Mesenchymal stem cell (in vitro differentiated cells and primary cell): ENCODE results near the gene CAGE1.

Source experiments
- DNase-seq: peaks from one replicate; pipeline ENCODE4 v3.0.0-alpha.2; 2013
- H2AFZ ChIP-seq: one replicate; pipeline ENCODE4 v1.6.1; 2013; ENCODE audit warnings: low read depth, mild to moderate bottlenecking, control low read depth, inconsistent platforms, low read length, moderate library complexity
- H2AK5ac ChIP-seq: 2 replicates; pipeline ENCODE4 v1.6.1; 2013; ENCODE audit warnings: low read length, moderate library complexity, mild to moderate bottlenecking, inconsistent platforms; ENCODE audit not compliant: severe bottlenecking
- H2BK120ac ChIP-seq: one replicate; pipeline ENCODE4 v1.6.1; 2013; ENCODE audit warnings: low read depth, mild to moderate bottlenecking, inconsistent platforms, low read length, moderate library complexity
- H2BK12ac ChIP-seq, 2 experiments: one replicate each; pipeline ENCODE4 v1.6.1; 2013; ENCODE audit warnings: inconsistent platforms in 2 of 2, low read length in 2 of 2, mild to moderate bottlenecking in 2 of 2, moderate library complexity in 2 of 2, control low read depth in 1 of 2
- H2BK15ac ChIP-seq: one replicate; pipeline ENCODE4 v1.6.1; 2013; ENCODE audit warnings: mild to moderate bottlenecking, low read depth, inconsistent platforms; ENCODE audit not compliant: poor library complexity, severe bottlenecking
- H2BK5ac ChIP-seq: 2 replicates; pipeline ENCODE4 v1.6.1; 2013; ENCODE audit warnings: low read depth, mild to moderate bottlenecking, low read length, control low read depth, inconsistent platforms; ENCODE audit not compliant: poor library complexity, severe bottlenecking
- H3K14ac ChIP-seq, 2 experiments: one replicate each; pipeline ENCODE4 v1.6.1; 2013; ENCODE audit warnings: inconsistent platforms in 2 of 2, low read length in 2 of 2, control low read depth in 1 of 2, mild to moderate bottlenecking in 1 of 2, moderate library complexity in 1 of 2
- H3K18ac ChIP-seq, 2 experiments: one replicate each; pipeline ENCODE4 v1.6.1; 2013; ENCODE audit warnings: inconsistent platforms in 2 of 2, low read length in 2 of 2, control low read depth in 1 of 2, low read depth in 1 of 2, mild to moderate bottlenecking in 1 of 2
- H3K23ac ChIP-seq, 2 experiments: one replicate each; pipeline ENCODE4 v1.6.1; 2013; ENCODE audit warnings: inconsistent platforms in 2 of 2, low read length in 2 of 2, mild to moderate bottlenecking in 2 of 2, moderate library complexity in 2 of 2, control low read depth in 1 of 2
- H3K27ac ChIP-seq: 2 replicates; pipeline ENCODE4 v1.5.1; 2013; ENCODE audit warnings: mild to moderate bottlenecking, moderate library complexity, low read length, control low read depth, inconsistent platforms; ENCODE audit not compliant: poor library complexity, severe bottlenecking
- H3K27me3 ChIP-seq, 2 experiments: 2 replicates each; pipeline versions ENCODE4 v1.6.1 to v1.7.0; 2013; ENCODE audit warnings: low read length in 2 of 2, mild to moderate bottlenecking in 2 of 2, moderate library complexity in 2 of 2, control low read depth in 1 of 2, inconsistent platforms in 1 of 2; ENCODE audit not compliant: control insufficient read depth in 1 of 2, insufficient read depth in 1 of 2
- H3K36me3 ChIP-seq, 2 experiments: 2 replicates each; pipeline versions ENCODE4 v1.6.1 to v1.7.0; 2013; ENCODE audit warnings: low read length in 2 of 2, control low read depth in 1 of 2, inconsistent platforms in 1 of 2, low read depth in 1 of 2, mild to moderate bottlenecking in 1 of 2; ENCODE audit not compliant: insufficient read depth in 2 of 2, control insufficient read depth in 1 of 2
- H3K4ac ChIP-seq, 2 experiments: one replicate each; pipeline ENCODE4 v1.6.1; 2013; ENCODE audit warnings: inconsistent platforms in 2 of 2, low read length in 2 of 2, mild to moderate bottlenecking in 2 of 2, moderate library complexity in 2 of 2, control low read depth in 1 of 2, low read depth in 1 of 2
- H3K4me1 ChIP-seq: 2 replicates; pipeline ENCODE4 v1.6.1; 2013; ENCODE audit warnings: low read depth, low read length, control low read depth; ENCODE audit not compliant: control insufficient read depth, insufficient read depth
- H3K4me2 ChIP-seq: 2 replicates; pipeline ENCODE4 v1.6.1; 2013; ENCODE audit warnings: low read length, mild to moderate bottlenecking, inconsistent platforms; ENCODE audit not compliant: poor library complexity, severe bottlenecking
- H3K4me3 ChIP-seq, 2 experiments: 2 replicates each; pipeline versions ENCODE4 v1.5.1 to v1.7.0; 2013; ENCODE audit warnings: low read length in 2 of 2, mild to moderate bottlenecking in 2 of 2, control low read depth in 1 of 2, low read depth in 1 of 2; ENCODE audit not compliant: insufficient read depth in 1 of 2
- H3K79me1 ChIP-seq: replicated peaks from 2 replicates; pipeline ENCODE4 v1.6.1; 2013; ENCODE audit warnings: mild to moderate bottlenecking, control low read depth, low read length, inconsistent platforms; ENCODE audit not compliant: poor library complexity, severe bottlenecking
- H3K9ac ChIP-seq: 2 replicates; pipeline ENCODE4 v1.7.0; 2013; ENCODE audit warnings: mild to moderate bottlenecking, low read length, moderate library complexity
- H3K9me3 ChIP-seq: 2 replicates; pipeline ENCODE4 v1.7.0; 2013; ENCODE audit warnings: mild to moderate bottlenecking, low read length; ENCODE audit not compliant: control insufficient read depth
- H4K8ac ChIP-seq: one replicate; pipeline ENCODE4 v1.6.1; 2013; ENCODE audit warnings: inconsistent platforms, mild to moderate bottlenecking, low read length, moderate library complexity
- H4K91ac ChIP-seq: one replicate; pipeline ENCODE4 v1.6.1; 2013; ENCODE audit warnings: mild to moderate bottlenecking, low read length, inconsistent platforms
- WGBS: methylation state at CpG from one replicate; pipeline ENCODE4 v1.1.7; 2013; ENCODE audit warnings: mixed read lengths; 5-methylcytosine and 5-hydroxymethylcytosine counted together

CAGE1 gene

DNA sequence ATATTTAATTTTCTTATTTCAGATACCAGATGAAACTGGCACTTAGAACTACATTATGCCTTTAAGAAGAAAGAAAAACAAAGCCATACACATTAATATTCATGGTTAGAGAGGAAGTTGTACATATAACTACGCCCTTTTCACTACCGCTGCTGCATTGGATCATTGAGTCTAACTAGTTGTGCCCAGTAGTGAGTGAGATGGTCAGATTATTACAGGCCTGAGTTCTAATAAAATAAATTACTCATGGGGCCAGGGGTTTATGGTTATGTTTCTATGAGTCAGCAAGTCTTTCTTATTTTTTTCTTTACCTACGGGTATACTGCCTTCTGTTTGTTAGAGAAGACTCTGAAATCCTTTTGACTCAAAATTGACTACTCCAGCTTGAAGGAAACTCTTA, 11.5 kb upstream of the CAGE1 start:
- Histone ChIP-seq H3K9me3 (no peaks in the 10 kb centered on the region), H3K18ac (no peak overlapping the region), H3K9ac (peak overlapping the region; percentile 33), H3K23ac (no peak overlapping the region), H3K4me2 (no peak overlapping the region), H4K8ac (no peak overlapping the region), H3K79me1 (peaks cover 8% of the 10 kb centered on the region), H2BK5ac (no peak overlapping the region), H2AK5ac (no peak overlapping the region), H3K4me1 (no peaks in the 10 kb centered on the region), H3K14ac (no peak overlapping the region), H3K4me3 (no peak overlapping the region), H4K91ac (no peak overlapping the region), H3K4ac (no peak overlapping the region), H3K27ac (peak overlapping the region; percentile 56), H2BK15ac (no peak overlapping the region), H2AFZ (no peak overlapping the region), H2BK12ac (no peak overlapping the region), H3K36me3 (peaks cover 3 to 93% of the 10 kb centered on the region in 2 experiments), H2BK120ac (no peak overlapping the region), H3K27me3 (no peaks in the 10 kb centered on the region)
- peak; percentile 6 for DNase-seq
- 95% methylated on average over 2 of the region's 3 CpGs for WGBS

- Histone ChIP-seq H3K36me3 (peaks cover 3 to 40% of the 10 kb centered on the region in 2 experiments), H4K91ac (no peak overlapping the region), H3K9me3 (no peaks in the 10 kb centered on the region), H3K4me1 (peaks cover 3% of the 10 kb centered on the region), H3K23ac (no peak overlapping the region), H2BK120ac (no peak overlapping the region), H2AK5ac (no peak overlapping the region), H3K18ac (no peak overlapping the region), H3K79me1 (peaks cover 8% of the 10 kb centered on the region), H4K8ac (no peak overlapping the region), H3K27ac (no peak overlapping the region), H2AFZ (no peak overlapping the region), H2BK5ac (no peak overlapping the region), H2BK12ac (no peak overlapping the region), H2BK15ac (no peak overlapping the region), H3K4ac (no peak overlapping the region), H3K4me3 (no peak overlapping the region), H3K9ac (peak overlapping the region; percentile 45), H3K4me2 (no peak overlapping the region), H3K27me3 (no peaks in the 10 kb centered on the region), H3K14ac (no peak overlapping the region)
- WGBS = 83% methylated on average over 3 of the region's 6 CpGs
- DNase-seq = peak; percentile 24
Measured at GRCh38 chr6:7392402-7392801, 2.9 kb upstream of the CAGE1 start.

- WGBS = 95% methylated on average over 4 of the region's 4 CpGs
- no peak overlapping the region for H4K91ac ChIP-seq
Measured at GRCh38 chr6:7391151-7391550, 1.6 kb upstream of the CAGE1 start.

DNA sequence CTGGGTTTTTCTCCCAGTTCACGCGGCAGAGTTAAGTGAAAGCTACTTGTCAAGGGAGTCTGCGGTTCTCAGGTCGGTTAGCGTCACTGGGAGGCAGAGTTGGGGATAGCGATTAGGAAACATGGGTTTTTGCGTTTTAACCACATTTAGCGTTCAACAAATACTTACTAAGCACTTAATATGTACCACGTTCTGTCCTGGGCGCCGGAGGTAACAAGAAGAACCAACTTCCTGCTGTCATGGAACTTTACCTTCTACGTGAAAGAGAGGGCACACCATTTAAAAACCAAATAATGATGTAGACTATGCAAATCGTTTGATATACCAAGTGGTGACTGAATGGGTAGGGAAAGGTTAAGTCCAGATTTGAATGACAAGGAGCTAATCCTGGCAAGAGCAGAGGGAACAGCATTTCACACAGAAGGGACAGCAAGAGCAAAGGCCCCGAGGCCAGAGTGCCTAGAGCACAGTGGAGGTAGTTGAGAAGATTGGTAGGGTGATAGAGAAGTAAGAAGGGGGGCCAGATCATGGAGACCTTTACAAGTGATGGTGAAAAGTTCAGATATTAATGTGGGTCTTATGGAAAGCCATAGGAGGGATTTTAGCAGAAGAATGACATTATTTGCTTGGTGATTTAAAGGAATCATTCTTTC, 810 bp upstream of the CAGE1 start:
- Histone ChIP-seq H2BK15ac (no peak overlapping the region), H3K14ac (peak overlapping the region in 1 of 2 experiments; percentile 81), H3K36me3 (peaks cover 0 to 20% of the 10 kb centered on the region in 2 experiments), H3K27ac (peak overlapping the region; percentile 98), H3K4me2 (peak overlapping the region; percentile 99), H3K23ac (no peak overlapping the region), H3K18ac (peak overlapping the region in 1 of 2 experiments; percentile 88), H3K4me3 (peak overlapping the region; percentile 76 to 88), H3K27me3 (no peaks in the 10 kb centered on the region), H3K4me1 (peaks cover 3% of the 10 kb centered on the region), H3K9ac (peak overlapping the region; percentile 91), H3K4ac (peak overlapping the region in 1 of 2 experiments; percentile 94), H2BK12ac (peak overlapping the region in 1 of 2 experiments; percentile 28), H2BK120ac (no peak overlapping the region), H2AFZ (peak overlapping the region; percentile 99), H3K9me3 (no peaks in the 10 kb centered on the region), H2BK5ac (no peak overlapping the region), H4K91ac (no peak overlapping the region), H3K79me1 (peaks cover 8% of the 10 kb centered on the region), H2AK5ac (no peak overlapping the region), H4K8ac (no peak overlapping the region)
- 8% methylated on average over 10 of the region's 14 CpGs for WGBS
- no peak for DNase-seq

More at GRCh38 chr6:7391151-7391550, 1.6 kb upstream of the CAGE1 start:
- Histone ChIP-seq H4K8ac (no peak overlapping the region), H2BK120ac (no peak overlapping the region), H2AK5ac (no peak overlapping the region), H3K4me2 (peak overlapping the region; percentile 20), H2AFZ (no peak overlapping the region), H3K23ac (no peak overlapping the region), H3K4ac (peak overlapping the region in 1 of 2 experiments; percentile 15), H3K27me3 (no peaks in the 10 kb centered on the region), H3K79me1 (peaks cover 8% of the 10 kb centered on the region), H2BK12ac (no peak overlapping the region), H3K14ac (no peak overlapping the region), H2BK5ac (no peak overlapping the region), H3K4me1 (peaks cover 3% of the 10 kb centered on the region), H3K27ac (no peak overlapping the region), H2BK15ac (no peak overlapping the region), H3K18ac (no peak overlapping the region), H3K9me3 (no peaks in the 10 kb centered on the region), H3K9ac (peak overlapping the region; percentile 91), H3K36me3 (peaks cover 3 to 28% of the 10 kb centered on the region in 2 experiments), H3K4me3 (peak overlapping the region in 1 of 2 experiments; percentile 88)
- peak; percentile 5 for DNase-seq
